ENCODE measurements around the gene WNT10A.

The WNT10A gene

GRCh38 chr2:218877331-218877730, 3.3 kb upstream of the WNT10A start:
- no peak for DNase-seq (ENCODE audit: low spot score)

- no peak for DNase-seq (ENCODE audit: low spot score)
Observed at GRCh38 chr2:218877891-218878290, 2.8 kb upstream of the WNT10A start.

GRCh38 chr2:218878486-218878885, 2.2 kb upstream of the WNT10A start:
- DNase-seq (ENCODE audit: low spot score): no peak

- no peak for DNase-seq (ENCODE audit: low spot score)
Observed at GRCh38 chr2:218878926-218879761, 1.5 kb upstream of the WNT10A start.

- no peak for DNase-seq (ENCODE audit: low spot score)
Observed at GRCh38 chr2:218879776-218880101, 913 bp upstream of the WNT10A start.

- no peak for DNase-seq (ENCODE audit: low spot score)
Observed at GRCh38 chr2:218880859-218881594, 375 bp downstream of the WNT10A start.

- DNase-seq (ENCODE audit: low spot score): no peak
Observed at GRCh38 chr2:218881744-218882460, 1.2 kb downstream of the WNT10A start.

GRCh38 chr2:218882461-218882816, 1.8 kb downstream of the WNT10A start:
- no peak for DNase-seq (ENCODE audit: low spot score)

- no peak for DNase-seq (ENCODE audit: low spot score)
Observed at GRCh38 chr2:218882866-218883366, 2.3 kb downstream of the WNT10A start.

- peak; percentile 77 for DNase-seq (ENCODE audit: low spot score)
Observed at GRCh38 chr2:218883491-218884490, 3.1 kb downstream of the WNT10A start.

- no peak for DNase-seq (ENCODE audit: low spot score)
Observed at GRCh38 chr2:218884519-218884918, 3.9 kb downstream of the WNT10A start.

GRCh38 chr2:218885981-218886947, 5.6 kb downstream of the WNT10A start:
- DNase-seq (ENCODE audit: low spot score): no peak

- no peak for DNase-seq (ENCODE audit: low spot score)
Observed at GRCh38 chr2:218887079-218887478, 6.4 kb downstream of the WNT10A start.

GRCh38 chr2:218888341-218888740, 7.7 kb downstream of the WNT10A start:
- no peak for DNase-seq (ENCODE audit: low spot score)

GRCh38 chr2:218889937-218890336, 9.3 kb downstream of the WNT10A start:
- no peak for DNase-seq (ENCODE audit: low spot score)

GRCh38 chr2:218890369-218890768, 9.7 kb downstream of the WNT10A start:
- no peak for DNase-seq (ENCODE audit: low spot score)

GRCh38 chr2:218891275-218892135, 10.9 kb downstream of the WNT10A start:
- DNase-seq (ENCODE audit: low spot score): no peak

- peak; percentile 87 for DNase-seq (ENCODE audit: low spot score)
Observed at GRCh38 chr2:218892693-218893348, 12.2 kb downstream of the WNT10A start.
